ENCODE measurements around the gene KRABD2.

Gene KRABD2

DNA sequence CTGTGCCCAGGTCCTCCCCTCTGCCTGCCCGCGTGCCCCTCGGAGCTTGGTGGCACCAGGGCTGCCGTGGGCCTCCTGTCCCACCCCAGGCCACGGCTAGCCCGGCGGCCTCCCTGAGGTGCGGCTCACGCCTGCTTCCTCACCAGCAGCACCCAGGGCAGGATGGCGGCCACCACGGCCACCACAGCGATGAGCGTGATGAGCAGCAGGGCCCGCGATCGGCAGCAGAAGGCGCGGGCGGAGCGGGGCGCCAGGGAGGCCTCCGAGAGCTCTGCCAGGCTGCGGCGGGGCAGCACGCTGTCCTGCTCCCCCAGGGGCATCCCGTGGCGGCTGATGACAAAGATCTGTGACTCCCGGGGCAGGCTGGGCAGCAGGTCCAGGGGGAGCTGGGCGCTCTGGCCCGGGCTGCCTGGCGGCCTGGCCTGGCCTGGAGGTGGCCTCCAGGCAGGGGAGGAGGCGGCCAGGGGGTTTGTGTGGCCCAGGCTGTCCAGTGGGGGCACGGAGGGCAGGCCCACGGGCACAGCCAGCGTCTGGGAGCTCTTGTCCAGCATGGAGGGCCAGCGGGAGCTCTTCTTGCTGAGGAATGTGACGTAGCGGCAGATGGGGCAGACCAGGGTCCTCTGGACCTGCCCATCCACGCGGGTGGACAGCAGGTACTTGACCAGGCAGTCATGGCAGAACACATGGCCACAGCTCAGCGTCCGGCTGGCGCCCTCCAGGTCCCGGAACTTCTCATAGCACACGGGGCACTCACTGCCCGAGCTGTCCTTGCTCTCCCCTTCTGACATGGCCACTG, 16.4 kb upstream of the KRABD2 start:
- DNase-seq (ENCODE audit: low read depth, low spot score) (no peak), ATAC-seq (no peak)
- H3K27ac ChIP-seq (ENCODE audit: low read depth, low read length): no peak overlapping the region
- POLR2A ChIA-PET: interaction anchor here (1.9 to 2.2 kb wide), 2 partner anchors 10 to 14 kb away, joined by 4 to 12 read pairs; partner anchors contain the start of gene RPL26
- CTCF ChIA-PET: interaction anchor here (1.5 kb wide), 1 partner anchor 17 kb away, joined by 4 read pairs; no protein-coding TSS in a partner anchor
- H4K20me1 ChIP-seq (ENCODE audit: insufficient read depth): no peaks in the 10 kb centered on the region
- TF ChIP-seq, protein P1, sequence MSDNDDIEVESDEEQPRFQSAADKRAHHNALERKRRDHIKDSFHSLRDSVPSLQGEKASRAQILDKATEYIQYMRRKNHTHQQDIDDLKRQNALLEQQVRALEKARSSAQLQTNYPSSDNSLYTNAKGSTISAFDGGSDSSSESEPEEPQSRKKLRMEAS (IDR thresholded peaks at IDR 0.05): no peak
- TF ChIP-seq, protein P2, sequence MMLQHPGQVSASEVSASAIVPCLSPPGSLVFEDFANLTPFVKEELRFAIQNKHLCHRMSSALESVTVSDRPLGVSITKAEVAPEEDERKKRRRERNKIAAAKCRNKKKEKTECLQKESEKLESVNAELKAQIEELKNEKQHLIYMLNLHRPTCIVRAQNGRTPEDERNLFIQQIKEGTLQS (IDR thresholded peaks at IDR 0.05): no peak
- TF ChIP-seq YY1 (IDR thresholded peaks at IDR 0.05; ENCODE audit: extremely low read depth, insufficient replicate concordance, low read depth, low read length) (no peak), SP1 (IDR thresholded peaks at IDR 0.05; ENCODE audit: low read depth) (no peak)
- TF ChIP-seq, protein P3, sequence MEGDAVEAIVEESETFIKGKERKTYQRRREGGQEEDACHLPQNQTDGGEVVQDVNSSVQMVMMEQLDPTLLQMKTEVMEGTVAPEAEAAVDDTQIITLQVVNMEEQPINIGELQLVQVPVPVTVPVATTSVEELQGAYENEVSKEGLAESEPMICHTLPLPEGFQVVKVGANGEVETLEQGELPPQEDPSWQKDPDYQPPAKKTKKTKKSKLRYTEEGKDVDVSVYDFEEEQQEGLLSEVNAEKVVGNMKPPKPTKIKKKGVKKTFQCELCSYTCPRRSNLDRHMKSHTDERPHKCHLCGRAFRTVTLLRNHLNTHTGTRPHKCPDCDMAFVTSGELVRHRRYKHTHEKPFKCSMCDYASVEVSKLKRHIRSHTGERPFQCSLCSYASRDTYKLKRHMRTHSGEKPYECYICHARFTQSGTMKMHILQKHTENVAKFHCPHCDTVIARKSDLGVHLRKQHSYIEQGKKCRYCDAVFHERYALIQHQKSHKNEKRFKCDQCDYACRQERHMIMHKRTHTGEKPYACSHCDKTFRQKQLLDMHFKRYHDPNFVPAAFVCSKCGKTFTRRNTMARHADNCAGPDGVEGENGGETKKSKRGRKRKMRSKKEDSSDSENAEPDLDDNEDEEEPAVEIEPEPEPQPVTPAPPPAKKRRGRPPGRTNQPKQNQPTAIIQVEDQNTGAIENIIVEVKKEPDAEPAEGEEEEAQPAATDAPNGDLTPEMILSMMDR (IDR thresholded peaks at IDR 0.05 in 2 of 3, conservative IDR thresholded peaks at IDR 0.05 in 1 of 3; ENCODE audit: borderline replicate concordance in 1 of 3, insufficient read depth in 1 of 3, low read depth in 2 of 3, low read length in 2 of 3): no peak
- H3K9ac ChIP-seq (ENCODE audit: low read length): no peak overlapping the region
- no TSS peak for BruUV-seq (replicated peaks)
- RAD21 ChIA-PET (ENCODE audit: low non-redundant PET in 1 of 2, low total read pairs in 2 of 2, uncharacterized antibody in 2 of 2, unreplicated experiment in 2 of 2): no interaction called here
- H3K27me3 ChIP-seq (ENCODE audit: insufficient read depth, low read length): no peaks in the 10 kb centered on the region
- H3K4me3 ChIP-seq (replicated peaks in 1 of 2; ENCODE audit: low read depth in 1 of 2, low read length in 2 of 2): no peak overlapping the region
- no peaks in the 10 kb centered on the region for H3K9me3 ChIP-seq (ENCODE audit: control insufficient read depth in 1 of 2, insufficient read depth in 1 of 2, low read depth in 1 of 2, low read length in 2 of 2)
- intact Hi-C loops (cut with micrococcal nuclease): no loop called here
- H3K36me3 ChIP-seq (ENCODE audit: control insufficient read depth in 1 of 2, insufficient read depth in 2 of 2, low read length in 2 of 2): no peaks in the 10 kb centered on the region
- peaks cover 0 to 27% of the 10 kb centered on the region in 2 experiments; a peak in 2 of 4 replicates for H3K4me1 ChIP-seq (ENCODE audit: control insufficient read depth in 1 of 2, insufficient read depth in 2 of 2, low read length in 2 of 2)
- no peaks in the 10 kb centered on the region for H3K9me2 ChIP-seq (ENCODE audit: insufficient read depth)
- H3K4me2 ChIP-seq (ENCODE audit: low read length): no peak overlapping the region
- H2AFZ ChIP-seq (ENCODE audit: low read depth, low read length, poor library complexity, severe bottlenecking): no peak overlapping the region
- no peaks in the 10 kb centered on the region for H3K79me2 ChIP-seq (ENCODE audit: insufficient read depth, low read length)
